Stimulated activated CD4-positive, alpha-beta T cell treated with anti-CD3 and anti-CD28 coated beads, Interleukin-4, amount 100 ng/mL, for 48 hours (primary cell): ENCODE measurements around the gene AMFR.

Experiments
- DNase-seq, 2 donors: peaks; one replicate each; pipeline ENCODE4 v3.0.0-alpha.2; 2020; ENCODE audit warnings: low read depth in 2 of 2

Gene AMFR

GRCh38 chr16:56425439-56425832 is at the start of gene AMFR:
Gene AMFR, minus strand, starts transcription at chr16:56425545. Its CDS starts 218 bp downstream, at chr16:56425327.
- DNase-seq, result peak; percentile 36 to 51

GRCh38 chr16:56470666-56471065 is 45.3 kb upstream of the AMFR start:
- DNase-seq, result no peak

- DNase-seq, result no peak
Measured at GRCh38 chr16:56470232-56470631, 44.9 kb upstream of the AMFR start.

GRCh38 chr16:56469748-56470147 is 44.4 kb upstream of the AMFR start:
- DNase-seq, result no peak

- no peak for DNase-seq
Measured at GRCh38 chr16:56468800-56469199, 43.5 kb upstream of the AMFR start.

- DNase-seq, result no peak
Measured at GRCh38 chr16:56466344-56466743, 41.0 kb upstream of the AMFR start.

GRCh38 chr16:56463153-56463552 is 37.8 kb upstream of the AMFR start:
- no peak for DNase-seq

- DNase-seq, result no peak
Measured at GRCh38 chr16:56462064-56462796, 36.9 kb upstream of the AMFR start.

- no peak for DNase-seq
Measured at GRCh38 chr16:56460101-56460500, 34.8 kb upstream of the AMFR start.

- no peak for DNase-seq
Measured at GRCh38 chr16:56457927-56458470, 32.7 kb upstream of the AMFR start.

- DNase-seq, result no peak
Measured at GRCh38 chr16:56451753-56452689, 26.7 kb upstream of the AMFR start.

- peak; percentile 79 to 89 for DNase-seq
Measured at GRCh38 chr16:56450986-56451752, 25.8 kb upstream of the AMFR start, which contains the start of the genes NUDT21 and OGFOD1. Gene NUDT21, minus strand, starts transcription at chr16:56451332. Its CDS starts 130 bp downstream, at chr16:56451202. Gene OGFOD1, plus strand, starts transcription at chr16:56451554. Its CDS starts 59 bp downstream, at chr16:56451613.

GRCh38 chr16:56450275-56450985 is 25.1 kb upstream of the AMFR start:
- no peak for DNase-seq

GRCh38 chr16:56448005-56448404 is 22.7 kb upstream of the AMFR start:
- no peak for DNase-seq

- no peak for DNase-seq
Measured at GRCh38 chr16:56447286-56447685, 21.9 kb upstream of the AMFR start.

- no peak for DNase-seq
Measured at GRCh38 chr16:56438038-56438437, 12.7 kb upstream of the AMFR start.

- DNase-seq, result no peak
Measured at GRCh38 chr16:56436258-56436657, 10.9 kb upstream of the AMFR start.

- no peak for DNase-seq
Measured at GRCh38 chr16:56428091-56428490, 2.7 kb upstream of the AMFR start.

- DNase-seq, result no peak
Measured at GRCh38 chr16:56426585-56426984, 1.2 kb upstream of the AMFR start.

- peak in 1 of 2 donors; percentile 16 for DNase-seq
Measured at GRCh38 chr16:56424791-56425438, 430 bp downstream of the AMFR start.
